Activated naive CD8-positive, alpha-beta T cell treated with anti-CD3 and anti-CD28 coated beads, Interleukin-2, amount 50 U/mL, for 16 hours (primary cell): ENCODE measurements around the gene CPM.

Experiments
- DNase-seq: peaks from one replicate; pipeline ENCODE4 v3.0.0-alpha.2; 2020; ENCODE audit warnings: low read depth, low spot score

Gene CPM

GRCh38 chr12:68878846-68879245, 54.1 kb downstream of the CPM start:
- DNase-seq = no peak

- no peak for DNase-seq
Observed at GRCh38 chr12:68878283-68878682, 54.7 kb downstream of the CPM start.

GRCh38 chr12:68877583-68877982, 55.4 kb downstream of the CPM start:
- no peak for DNase-seq

GRCh38 chr12:68876461-68876860, 56.5 kb downstream of the CPM start:
- DNase-seq = no peak

GRCh38 chr12:68873316-68873715, 59.7 kb downstream of the CPM start:
- no peak for DNase-seq

GRCh38 chr12:68871921-68872320, 61.0 kb downstream of the CPM start:
- no peak for DNase-seq

GRCh38 chr12:68871396-68871795, 61.6 kb downstream of the CPM start:
- DNase-seq = no peak

- no peak for DNase-seq
Observed at GRCh38 chr12:68870443-68870842, 62.5 kb downstream of the CPM start.

GRCh38 chr12:68870011-68870410, 63.0 kb downstream of the CPM start:
- DNase-seq = no peak

GRCh38 chr12:68868043-68868790, 64.8 kb downstream of the CPM start:
- no peak for DNase-seq

- DNase-seq = no peak
Observed at GRCh38 chr12:68867606-68868005, 65.4 kb downstream of the CPM start.

- no peak for DNase-seq
Observed at GRCh38 chr12:68866950-68867349, 66.0 kb downstream of the CPM start.

GRCh38 chr12:68865399-68866164, 67.4 kb downstream of the CPM start:
- no peak for DNase-seq

GRCh38 chr12:68864604-68865003, 68.4 kb downstream of the CPM start:
- no peak for DNase-seq

GRCh38 chr12:68863886-68864454, 69.0 kb downstream of the CPM start:
- DNase-seq = peak; percentile 5

- DNase-seq = no peak
Observed at GRCh38 chr12:68863109-68863770, 69.7 kb downstream of the CPM start.

- DNase-seq = no peak
Observed at GRCh38 chr12:68861890-68862289, 71.1 kb downstream of the CPM start.

- no peak for DNase-seq
Observed at GRCh38 chr12:68856510-68856909, 76.5 kb downstream of the CPM start.

GRCh38 chr12:68855771-68856170, 77.2 kb downstream of the CPM start:
- no peak for DNase-seq

- DNase-seq = no peak
Observed at GRCh38 chr12:68855111-68855510, 77.9 kb downstream of the CPM start.

- no peak for DNase-seq
Observed at GRCh38 chr12:68854554-68854953, 78.4 kb downstream of the CPM start.

- no peak for DNase-seq
Observed at GRCh38 chr12:68854078-68854468, 78.9 kb downstream of the CPM start.
